Measurements from ENCODE around the gene HES4. TPM values are rescaled to one million over a fixed set of nuclear protein-coding genes. Genes with fewer than 3 reads are reported as not detected.
"Not testable (repeated sequence)": the region's sequence is repeated elsewhere in the genome, so short reads cannot be mapped to it uniquely, and the experiment has no call there.

Gene HES4
- total RNA-seq, 1 donor from 2014 or later, result 21.4 TPM

DNA sequence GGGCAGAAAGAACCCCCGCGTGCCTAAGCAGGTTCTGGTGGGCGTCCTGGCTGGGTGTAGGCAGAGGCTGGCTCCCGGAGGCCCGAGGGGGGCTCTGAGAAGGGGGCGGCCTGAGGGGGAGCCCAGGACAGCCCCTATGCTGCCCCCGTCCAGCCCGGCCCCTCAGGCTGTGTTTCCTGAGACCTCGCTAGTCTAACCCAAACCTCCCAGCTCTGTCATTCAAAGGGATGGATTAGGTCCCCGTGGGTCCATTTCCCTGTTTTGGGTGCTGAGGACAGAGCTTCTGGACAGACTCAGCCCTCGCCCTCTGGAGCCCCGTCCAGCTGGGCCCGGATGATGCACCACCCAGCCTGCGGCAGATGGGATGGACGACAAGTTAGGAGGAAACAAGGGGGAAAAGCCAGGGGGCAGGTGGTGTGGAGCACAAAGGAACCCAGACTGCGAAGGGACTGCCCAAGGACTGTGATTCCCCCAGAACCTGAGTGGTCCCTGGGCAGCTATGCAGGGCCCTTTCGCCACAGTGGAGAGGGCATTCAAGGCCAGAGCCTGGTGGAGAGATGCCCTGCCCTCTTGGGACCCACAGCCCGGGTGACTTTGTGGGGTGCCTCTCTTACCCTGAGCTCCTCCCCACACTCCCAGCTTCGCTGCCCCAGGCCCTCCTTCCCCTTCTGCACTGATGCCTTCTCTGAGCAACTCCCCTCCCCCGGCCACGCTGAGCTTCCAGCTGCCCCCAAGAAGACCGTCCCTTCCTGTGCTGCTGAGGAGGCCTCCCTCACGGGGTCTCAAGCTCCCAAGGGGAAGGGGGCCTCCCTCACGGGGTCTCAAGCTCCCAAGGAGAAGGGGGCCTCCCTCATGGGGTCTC, 2.8 kb downstream of the HES4 start:
- Histone ChIP-seq H3K9me3 (peaks cover 2% of the 10 kb centered on the region), H3K36me3 (no peaks in the 10 kb centered on the region), H3K27me3 (ENCODE audit: low read depth) (peaks cover 50% of the 10 kb centered on the region), H3K4me1 (peaks cover 31% of the 10 kb centered on the region), H3K27ac (no peak overlapping the region), H3K4me3 (no peak overlapping the region)
- intact Hi-C loops (cut with DNase I), result no loop called here
- TF ChIP-seq, protein P1, sequence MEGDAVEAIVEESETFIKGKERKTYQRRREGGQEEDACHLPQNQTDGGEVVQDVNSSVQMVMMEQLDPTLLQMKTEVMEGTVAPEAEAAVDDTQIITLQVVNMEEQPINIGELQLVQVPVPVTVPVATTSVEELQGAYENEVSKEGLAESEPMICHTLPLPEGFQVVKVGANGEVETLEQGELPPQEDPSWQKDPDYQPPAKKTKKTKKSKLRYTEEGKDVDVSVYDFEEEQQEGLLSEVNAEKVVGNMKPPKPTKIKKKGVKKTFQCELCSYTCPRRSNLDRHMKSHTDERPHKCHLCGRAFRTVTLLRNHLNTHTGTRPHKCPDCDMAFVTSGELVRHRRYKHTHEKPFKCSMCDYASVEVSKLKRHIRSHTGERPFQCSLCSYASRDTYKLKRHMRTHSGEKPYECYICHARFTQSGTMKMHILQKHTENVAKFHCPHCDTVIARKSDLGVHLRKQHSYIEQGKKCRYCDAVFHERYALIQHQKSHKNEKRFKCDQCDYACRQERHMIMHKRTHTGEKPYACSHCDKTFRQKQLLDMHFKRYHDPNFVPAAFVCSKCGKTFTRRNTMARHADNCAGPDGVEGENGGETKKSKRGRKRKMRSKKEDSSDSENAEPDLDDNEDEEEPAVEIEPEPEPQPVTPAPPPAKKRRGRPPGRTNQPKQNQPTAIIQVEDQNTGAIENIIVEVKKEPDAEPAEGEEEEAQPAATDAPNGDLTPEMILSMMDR (IDR thresholded peaks at IDR 0.05), result no peak
- DNase-seq (no peak), ATAC-seq (no peak)

- DNase-seq (no peak), ATAC-seq (no peak)
- Histone ChIP-seq H3K9me3 (peaks cover 4% of the 10 kb centered on the region), H3K4me3 (no peak overlapping the region), H3K27ac (no peak overlapping the region), H3K4me1 (peaks cover 20% of the 10 kb centered on the region), H3K27me3 (ENCODE audit: low read depth) (peaks cover 44% of the 10 kb centered on the region), H3K36me3 (no peaks in the 10 kb centered on the region)
- intact Hi-C loops (cut with DNase I), result no loop called here
- TF ChIP-seq, protein P1 (IDR thresholded peaks at IDR 0.05), result no peak
These were observed 3.9 kb downstream of the HES4 start for GRCh38 chr1:995665-996633.

GRCh38 chr1:994546-994945, 5.4 kb downstream of the HES4 start:
- H3K27ac ChIP-seq; intact Hi-C loops (cut with DNase I); H3K4me3 ChIP-seq; H3K9me3 ChIP-seq; H3K36me3 ChIP-seq; ATAC-seq; DNase-seq: not testable (repeated sequence)
- Histone ChIP-seq H3K27me3 (ENCODE audit: low read depth) (peaks cover 32% of the 10 kb centered on the region), H3K4me1 (peaks cover 11% of the 10 kb centered on the region)

- Histone ChIP-seq H3K27me3 (ENCODE audit: low read depth) (peaks cover 22% of the 10 kb centered on the region), H3K9me3 (peaks cover 4% of the 10 kb centered on the region)
- intact Hi-C loops (cut with DNase I), result no loop called here
These were observed 6.4 kb downstream of the HES4 start for GRCh38 chr1:993379-993995.

DNA sequence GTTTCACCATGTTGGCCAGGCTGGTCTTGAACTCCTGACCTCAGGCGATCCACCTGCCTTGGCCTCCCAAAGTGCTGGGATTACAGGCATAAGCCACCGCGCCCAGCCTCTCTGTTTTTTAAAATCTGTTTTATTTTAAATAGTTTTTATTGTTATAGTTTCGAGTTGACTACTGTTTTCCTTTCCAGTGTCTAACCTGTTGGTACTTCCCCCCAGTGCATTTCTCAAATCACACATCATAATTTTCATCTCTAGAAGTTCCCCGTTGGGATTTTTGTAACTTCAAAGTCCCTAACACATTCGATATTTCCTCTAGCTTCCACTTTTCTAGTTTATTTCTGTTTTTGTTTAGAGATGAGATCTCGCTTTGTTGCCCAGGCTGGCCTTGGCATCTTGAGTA, 7.5 kb downstream of the HES4 start:
- DNase-seq (no peak), ATAC-seq (no peak)
- intact Hi-C loops (cut with DNase I), result no loop called here
- no peak overlapping the region for H3K4me3 ChIP-seq
- no peaks in the 10 kb centered on the region for H3K36me3 ChIP-seq
- TF ChIP-seq, protein P1 (IDR thresholded peaks at IDR 0.05), result no peak
- H3K27me3 ChIP-seq (ENCODE audit: low read depth), result peaks cover 11% of the 10 kb centered on the region
- H3K4me1 ChIP-seq, result no peaks in the 10 kb centered on the region
- H3K27ac ChIP-seq, result no peak overlapping the region
- peaks cover 4% of the 10 kb centered on the region for H3K9me3 ChIP-seq

More at GRCh38 chr1:993379-993995, 6.4 kb downstream of the HES4 start:
- TF ChIP-seq, protein P1 (IDR thresholded peaks at IDR 0.05), result no peak
- ATAC-seq (no peak), DNase-seq (no peak)
- Histone ChIP-seq H3K4me1 (peaks cover 6% of the 10 kb centered on the region), H3K36me3 (no peaks in the 10 kb centered on the region), H3K4me3 (no peak overlapping the region), H3K27ac (no peak overlapping the region)

All from lower lobe of right lung (tissue), 2 donors.